Mammary epithelial cell (primary cell): ENCODE measurements around the gene DNAH14.

Experiments used
- CTCF ChIP-seq, 2 donors: IDR thresholded peaks in 1 of 2; conservative IDR thresholded peaks in 1 of 2; 2 replicates each; pipeline ENCODE4 v1.5.1; 2011 to 2012; ENCODE audit warnings: inconsistent platforms in 2 of 2, low read length in 2 of 2, mild to moderate bottlenecking in 2 of 2, control low read depth in 1 of 2, low read depth in 1 of 2; ENCODE audit not compliant: insufficient read depth in 1 of 2; ENCODE audit errors: extremely low read depth in 1 of 2
- EZH2 ChIP-seq: IDR thresholded peaks from 2 replicates; pipeline ENCODE4 v1.6.1; 2012; ENCODE audit warnings: low read length, inconsistent platforms, borderline replicate concordance

- no peak for TF ChIP-seq CTCF (conservative IDR thresholded peaks at IDR 0.05 in 1 of 2, IDR thresholded peaks at IDR 0.05 in 1 of 2; ENCODE audit: extremely low read depth in 1 of 2, insufficient read depth in 1 of 2, low read depth in 1 of 2, low read length in 2 of 2)
- TF ChIP-seq EZH2: no peak
Observed at GRCh38 chr1:225113265-225113664, 183.8 kb downstream of the DNAH14 start.
